GM23338 (cell line): ENCODE measurements around the gene PPP1R2B. TPM values are rescaled to one million over a fixed set of nuclear protein-coding genes. Genes with fewer than 3 reads are reported as not detected.

Experiments
- ATAC-seq: fragments of 200-7000 bp; cut with Tn5 transposase; 3 replicates; pipeline ENCODE4 v1.9.1; 2020
- DNase-seq: peaks from one replicate; pipeline ENCODE4 v3.0.0-alpha.2; 2015; ENCODE audit warnings: low spot score
- H2AFZ ChIP-seq: fragments of 200-600 bp; sonication (generic); 2 replicates; pipeline ENCODE4 v1.8.0; 2016; ENCODE audit warnings: antibody characterized with exemption, mild to moderate bottlenecking, moderate library complexity
- H3F3A ChIP-seq: fragments of 200-600 bp; sonication (generic); replicated peaks from 2 replicates; pipeline ENCODE4 v1.8.0; 2017; ENCODE audit warnings: antibody characterized with exemption, mixed run types, low read depth
- H3K27ac ChIP-seq: fragments of 200-600 bp; sonication (generic); 2 replicates; pipeline ENCODE4 v1.6.1; 2016; ENCODE audit warnings: low read depth
- H3K27me3 ChIP-seq: fragments of 200-600 bp; sonication (generic); 2 replicates; pipeline ENCODE4 v1.8.0; 2016; ENCODE audit warnings: mild to moderate bottlenecking, mixed run types, moderate library complexity; ENCODE audit not compliant: insufficient read depth
- H3K36me3 ChIP-seq: fragments of 200-600 bp; sonication (generic); 2 replicates; pipeline ENCODE4 v1.8.0; 2016; ENCODE audit warnings: mild to moderate bottlenecking; ENCODE audit not compliant: insufficient read depth
- H3K4me1 ChIP-seq: fragments of 200-600 bp; sonication (generic); 2 replicates; pipeline ENCODE4 v1.8.0; 2016; ENCODE audit warnings: mild to moderate bottlenecking, moderate library complexity; ENCODE audit not compliant: insufficient read depth
- H3K4me2 ChIP-seq: fragments of 200-600 bp; sonication (generic); 2 replicates; pipeline ENCODE4 v1.7.1; 2017; ENCODE audit warnings: mixed run types
- H3K4me3 ChIP-seq: fragments of 200-600 bp; sonication (generic); 2 replicates; pipeline ENCODE4 v1.6.1; 2016; ENCODE audit warnings: mixed run types
- H3K79me2 ChIP-seq: fragments of 200-600 bp; sonication (generic); replicated peaks from 2 replicates; pipeline ENCODE4 v1.8.0; 2017; ENCODE audit warnings: mild to moderate bottlenecking; ENCODE audit not compliant: insufficient read depth
- H3K9me2 ChIP-seq: fragments of 200-600 bp; sonication (generic); 2 replicates; pipeline ENCODE4 v1.8.0; 2017; ENCODE audit not compliant: insufficient read depth
- H4K20me1 ChIP-seq: fragments of 200-600 bp; sonication (generic); replicated peaks from 2 replicates; pipeline ENCODE4 v1.8.0; 2017; ENCODE audit warnings: mild to moderate bottlenecking; ENCODE audit not compliant: insufficient read depth
- H3K27ac Mint-ChIP-seq: 2 replicates; pipeline ENCODE4 v1.8.0; 2020; ENCODE audit warnings: inconsistent platforms, mild to moderate bottlenecking, moderate library complexity, mixed read lengths
- H3K27me3 Mint-ChIP-seq: 3 replicates; pipeline ENCODE4 v1.8.0; 2022; ENCODE audit warnings: low read depth, mild to moderate bottlenecking, moderate library complexity, mixed read lengths, inconsistent platforms; ENCODE audit not compliant: insufficient read depth, poor library complexity
- H3K36me3 Mint-ChIP-seq: 3 replicates; pipeline ENCODE4 v1.8.0; 2021; ENCODE audit warnings: low read depth, mild to moderate bottlenecking, inconsistent platforms, moderate library complexity, mixed read lengths
- H3K4me1 Mint-ChIP-seq: 3 replicates; pipeline ENCODE4 v1.8.0; 2020; ENCODE audit warnings: mild to moderate bottlenecking, inconsistent platforms, mixed read lengths
- H3K4me3 Mint-ChIP-seq: 3 replicates; pipeline ENCODE4 v1.8.0; 2021; ENCODE audit warnings: moderate library complexity, mild to moderate bottlenecking, inconsistent platforms, mixed read lengths
- H3K9me3 Mint-ChIP-seq: 3 replicates; pipeline ENCODE4 v1.8.0; 2020; ENCODE audit warnings: moderate library complexity, mild to moderate bottlenecking, inconsistent platforms, mixed read lengths
- ETS1 ChIP-seq: IDR thresholded peaks from 2 replicates; pipeline ENCODE4 v1.6.1; 2016; ENCODE audit warnings: antibody characterized with exemption
- EZH2 ChIP-seq: fragments of 200-600 bp; sonication (generic); IDR thresholded peaks from one replicate; pipeline ENCODE4 v1.8.0; 2017; ENCODE audit warnings: antibody characterized with exemption, mild to moderate bottlenecking, low read depth; ENCODE audit not compliant: unreplicated experiment
- EZH2phosphoT487 ChIP-seq: fragments of 200-600 bp; sonication (generic); IDR thresholded peaks from one replicate; pipeline ENCODE4 v1.8.1; 2018; ENCODE audit warnings: antibody characterized with exemption; ENCODE audit not compliant: unreplicated experiment
- JUNB ChIP-seq: IDR thresholded peaks from one replicate; pipeline ENCODE4 v1.6.1; 2016; ENCODE audit warnings: antibody characterized with exemption; ENCODE audit not compliant: unreplicated experiment
- NANOG ChIP-seq: IDR thresholded peaks from 2 replicates; pipeline ENCODE4 v1.6.1; 2016; ENCODE audit warnings: antibody characterized with exemption, borderline replicate concordance
- POLR2AphosphoS5 ChIP-seq: IDR thresholded peaks from 2 replicates; pipeline ENCODE4 v1.6.1; 2016; ENCODE audit warnings: antibody characterized with exemption, low read depth
- STAT1 ChIP-seq: IDR thresholded peaks from one replicate; pipeline ENCODE4 v1.6.1; 2016; ENCODE audit warnings: antibody characterized with exemption; ENCODE audit not compliant: unreplicated experiment
- ZNF114 ChIP-seq: fragments of 250-450 bp; sonication (Bioruptor Pico); IDR thresholded peaks from 2 replicates; pipeline ENCODE4 v1.5.0; 2020; ENCODE audit warnings: mild to moderate bottlenecking, moderate library complexity
- polyA plus RNA-seq: library from polyadenylated mRNA; unstranded; fragments of >200 nt; fragmentation: Nextera tagmentation; extraction: Ambion mirVana; gene quantifications from 2 replicates; pipeline ENCODE4 v1.2.1, GENCODE V29; 2016
- total RNA-seq: library from RNA; depleted of rRNA; stranded (reverse); fragments of >200 nt; shearing (Covaris generic); gene quantifications from 2 replicates; pipeline ENCODE4 v1.2.3, GENCODE V29; 2014
- TF ChIP-seq, protein P1 (sequence below): IDR thresholded peaks from one replicate; pipeline ENCODE4 v1.6.1; 2018; ENCODE audit warnings: antibody characterized with exemption; ENCODE audit not compliant: unreplicated experiment

PPP1R2B gene
- total and polyA plus RNA-seq, 2 experiments from 2014 or later, result 0.11 to 0.21 TPM

DNA sequence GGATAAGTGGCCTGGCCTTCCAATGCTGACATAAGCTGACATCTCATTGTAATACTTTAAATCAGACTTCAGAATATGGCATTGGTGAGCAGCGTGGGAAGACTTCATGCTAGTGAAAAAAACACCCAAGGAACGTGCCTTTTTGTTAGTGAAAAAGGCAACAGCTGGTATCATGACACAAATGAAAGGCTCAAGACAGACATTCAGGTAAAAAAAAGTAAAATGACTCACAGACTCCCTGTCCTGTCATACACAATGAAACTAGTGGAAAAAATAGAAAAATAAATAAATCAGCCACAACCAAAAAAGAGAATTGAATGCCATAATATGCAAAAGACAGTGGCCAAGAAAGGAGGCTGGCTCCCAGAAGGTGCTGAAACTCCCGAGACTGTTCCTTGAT is 24.4 kb upstream of the PPP1R2B start (continued):
- TF ChIP-seq ETS1 (no peak), NANOG (no peak), POLR2AphosphoS5 (no peak)
- TF ChIP-seq, protein P1, sequence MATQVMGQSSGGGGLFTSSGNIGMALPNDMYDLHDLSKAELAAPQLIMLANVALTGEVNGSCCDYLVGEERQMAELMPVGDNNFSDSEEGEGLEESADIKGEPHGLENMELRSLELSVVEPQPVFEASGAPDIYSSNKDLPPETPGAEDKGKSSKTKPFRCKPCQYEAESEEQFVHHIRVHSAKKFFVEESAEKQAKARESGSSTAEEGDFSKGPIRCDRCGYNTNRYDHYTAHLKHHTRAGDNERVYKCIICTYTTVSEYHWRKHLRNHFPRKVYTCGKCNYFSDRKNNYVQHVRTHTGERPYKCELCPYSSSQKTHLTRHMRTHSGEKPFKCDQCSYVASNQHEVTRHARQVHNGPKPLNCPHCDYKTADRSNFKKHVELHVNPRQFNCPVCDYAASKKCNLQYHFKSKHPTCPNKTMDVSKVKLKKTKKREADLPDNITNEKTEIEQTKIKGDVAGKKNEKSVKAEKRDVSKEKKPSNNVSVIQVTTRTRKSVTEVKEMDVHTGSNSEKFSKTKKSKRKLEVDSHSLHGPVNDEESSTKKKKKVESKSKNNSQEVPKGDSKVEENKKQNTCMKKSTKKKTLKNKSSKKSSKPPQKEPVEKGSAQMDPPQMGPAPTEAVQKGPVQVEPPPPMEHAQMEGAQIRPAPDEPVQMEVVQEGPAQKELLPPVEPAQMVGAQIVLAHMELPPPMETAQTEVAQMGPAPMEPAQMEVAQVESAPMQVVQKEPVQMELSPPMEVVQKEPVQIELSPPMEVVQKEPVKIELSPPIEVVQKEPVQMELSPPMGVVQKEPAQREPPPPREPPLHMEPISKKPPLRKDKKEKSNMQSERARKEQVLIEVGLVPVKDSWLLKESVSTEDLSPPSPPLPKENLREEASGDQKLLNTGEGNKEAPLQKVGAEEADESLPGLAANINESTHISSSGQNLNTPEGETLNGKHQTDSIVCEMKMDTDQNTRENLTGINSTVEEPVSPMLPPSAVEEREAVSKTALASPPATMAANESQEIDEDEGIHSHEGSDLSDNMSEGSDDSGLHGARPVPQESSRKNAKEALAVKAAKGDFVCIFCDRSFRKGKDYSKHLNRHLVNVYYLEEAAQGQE, result no peak

GRCh38 chr5:156826150-156826549 is 23.9 kb upstream of the PPP1R2B start:
- Histone ChIP-seq H3K4me1 (no peaks in the 10 kb centered on the region; the same call in 1 of the 2 replicates), H3K27ac (no peak overlapping the region), H4K20me1 (no peaks in the 10 kb centered on the region), H3F3A (no peaks in the 10 kb centered on the region), H3K9me2 (no peaks in the 10 kb centered on the region), H3K4me2 (no peak overlapping the region), H2AFZ (peak overlapping the region; percentile 61), H3K27me3 (no peaks in the 10 kb centered on the region), H3K4me3 (no peak overlapping the region), H3K79me2 (no peaks in the 10 kb centered on the region), H3K36me3 (no peaks in the 10 kb centered on the region)
- H3K4me3 Mint-ChIP-seq, result no peak overlapping the region
- H3K9me3 Mint-ChIP-seq, result peaks cover 9% of the 10 kb centered on the region; the same call in 1 of the 3 replicates
- peaks cover 17% of the 10 kb centered on the region; the same call in 2 of the 3 replicates for H3K4me1 Mint-ChIP-seq
- ATAC-seq (no peak), DNase-seq (no peak)
- TF ChIP-seq, protein P1, result no peak
- TF ChIP-seq NANOG (no peak), EZH2 (no peak), STAT1 (no peak), ZNF114 (CRISPR knock-in tag) (no peak), JUNB (no peak), EZH2phosphoT487 (no peak)
- peak overlapping the region; percentile 47; the same call in 1 of the 2 replicates for H3K27ac Mint-ChIP-seq
- H3K36me3 Mint-ChIP-seq, result peaks cover 6% of the 10 kb centered on the region; the same call in 1 of the 3 replicates
- H3K27me3 Mint-ChIP-seq, result peaks cover 4% of the 10 kb centered on the region
